Measurements from ENCODE around the gene PAX8.

DNA sequence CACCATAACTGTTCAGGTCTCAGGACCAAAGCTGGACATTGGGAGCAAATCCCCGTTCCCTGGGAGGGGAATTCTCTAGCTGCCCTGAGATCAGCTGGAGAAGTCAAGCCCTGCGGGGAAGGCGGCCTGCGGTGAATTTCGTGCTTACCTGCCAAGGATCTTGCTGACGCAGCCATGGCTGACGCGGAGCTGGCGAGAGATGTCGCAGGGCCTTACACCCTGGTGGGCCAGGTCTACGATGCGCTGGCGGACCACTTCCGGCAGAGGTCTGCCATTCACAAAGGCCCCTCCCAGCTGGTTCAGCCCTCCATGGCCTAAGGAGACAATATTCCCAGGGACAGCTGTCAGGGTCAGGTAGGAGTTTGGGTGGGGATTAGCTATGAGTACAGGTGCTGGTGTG, 32.1 kb downstream of the PAX8 start:
- no peak for TF ChIP-seq TAF1 (IDR thresholded peaks at IDR 0.05; ENCODE audit: borderline replicate concordance, low read depth, low read length)
- no peak for TF ChIP-seq POLR2AphosphoS5 (IDR thresholded peaks at IDR 0.05; ENCODE audit: low read depth, low read length)

All from GM12892 (cell line).